NCI-H460 (cell line): Measurements from ENCODE around the gene E2F8. TPM values are rescaled to one million over a fixed set of nuclear protein-coding genes. Genes with fewer than 3 reads are reported as not detected.

ENCODE experiments used
- DNase-seq: peaks from one replicate; pipeline ENCODE4 v3.0.0-alpha.2; 2016; ENCODE audit warnings: low read depth; ENCODE audit errors: extremely low read depth
- total RNA-seq: library from RNA; depleted of rRNA; stranded (reverse); fragments of >200 nt; shearing (Covaris generic); gene quantifications from 2 replicates; pipeline ENCODE4 v1.2.3, GENCODE V29; 2014; rRNA removed

Gene E2F8
- total RNA-seq, 1 experiment from 2014 or later: 1.2 TPM

DNA sequence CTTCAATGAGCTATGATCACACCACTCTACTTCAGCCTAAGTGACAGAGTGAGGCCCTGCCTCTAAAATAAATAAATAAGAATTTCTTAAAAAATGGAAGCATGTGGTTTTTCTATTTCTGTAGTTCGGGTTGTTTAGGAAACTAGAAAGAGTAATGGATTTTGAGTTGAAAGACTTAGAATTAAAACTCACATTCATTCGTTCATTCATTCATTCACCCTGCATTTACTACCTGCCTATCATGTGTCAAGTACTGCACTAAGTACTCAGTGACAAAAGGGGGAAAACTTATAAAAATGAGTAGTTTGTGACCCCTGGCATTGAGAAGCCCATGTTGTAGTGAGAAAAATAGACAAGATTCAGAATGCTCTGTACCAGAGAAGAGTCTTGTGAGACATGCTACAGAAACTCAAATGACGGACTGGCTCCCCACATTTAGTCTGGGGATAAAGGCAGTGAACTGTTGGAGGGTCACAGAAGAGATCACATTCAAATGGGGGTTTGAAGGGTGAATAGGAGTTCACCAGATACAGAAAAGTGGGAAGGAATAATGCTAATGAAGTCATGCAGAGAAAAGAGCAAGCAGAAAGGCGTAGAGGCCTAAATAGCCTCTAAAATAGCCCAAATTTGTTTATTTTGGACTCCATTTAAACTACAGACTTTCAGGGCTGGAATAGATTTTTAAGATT lies 46.0 kb downstream of the E2F8 start:
- no peak for DNase-seq

DNA sequence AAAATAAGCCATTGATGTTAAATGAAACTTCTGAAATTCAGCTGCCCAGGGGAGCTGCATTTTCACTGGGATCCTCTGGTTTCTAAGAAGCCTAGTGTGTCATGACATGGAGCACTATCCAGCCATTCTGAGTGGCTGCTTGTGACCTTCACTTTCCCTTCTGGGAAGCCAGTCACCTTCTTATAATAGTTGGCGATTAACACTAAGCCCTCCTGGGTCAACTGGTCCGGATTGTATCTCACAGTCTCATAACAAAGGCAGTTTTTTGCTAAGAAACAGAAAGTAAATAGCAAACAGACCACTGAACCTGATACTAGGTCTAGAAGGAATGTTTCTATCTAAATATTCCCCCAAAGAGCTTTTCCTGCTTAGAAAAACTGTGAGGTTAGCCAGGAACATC lies 46.8 kb downstream of the E2F8 start:
- DNase-seq: no peak

DNA sequence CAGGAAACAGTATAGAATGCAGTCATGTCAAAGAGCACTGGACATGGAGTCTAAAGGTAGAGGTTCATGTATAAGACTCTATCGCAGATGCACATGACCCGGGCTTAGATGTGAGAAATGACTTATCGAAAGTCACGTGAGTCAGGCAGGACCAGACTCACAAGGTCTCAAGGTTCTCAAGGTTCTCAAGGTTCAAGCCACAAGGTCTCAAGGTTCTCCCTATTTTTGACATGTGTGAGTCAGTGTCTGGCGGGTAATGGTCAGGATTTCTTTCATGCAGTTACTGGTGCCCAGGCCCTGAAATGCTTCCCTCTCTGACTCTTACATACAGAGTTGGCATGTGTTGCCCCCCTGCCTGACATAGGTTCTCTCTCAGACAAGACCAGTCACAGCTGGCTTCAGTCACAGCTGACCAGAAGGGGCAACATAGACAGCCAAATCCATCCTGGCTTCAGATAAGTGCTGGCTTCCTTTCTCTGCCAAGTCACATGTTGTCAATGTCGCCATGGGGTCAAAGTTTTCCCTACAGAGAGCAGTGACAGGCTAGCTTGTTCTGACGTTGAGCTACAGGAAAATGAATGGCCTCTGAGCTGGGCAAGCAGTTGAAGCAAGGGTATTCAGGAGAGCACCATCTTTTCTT lies 49.1 kb downstream of the E2F8 start:
- no peak for DNase-seq

DNA sequence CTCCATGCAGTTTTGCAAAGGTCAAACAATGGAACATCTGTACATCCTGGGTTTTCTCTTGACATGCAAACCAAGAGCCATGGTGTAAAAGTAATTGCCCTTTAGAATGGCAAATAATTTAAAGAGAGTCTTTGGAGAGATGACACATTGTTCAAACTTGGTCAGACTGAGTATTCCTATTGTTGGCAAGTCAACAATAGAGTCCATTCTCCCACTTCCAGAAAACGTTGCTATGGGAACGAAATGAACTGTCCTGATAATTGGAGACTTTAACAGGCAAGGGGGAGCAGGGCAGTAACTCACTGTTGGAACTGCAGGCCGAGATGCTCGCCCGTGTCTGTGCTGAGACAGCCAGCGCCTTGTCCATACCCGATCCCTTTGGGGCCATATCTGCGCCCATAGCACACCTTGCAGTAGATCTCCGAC lies 52.9 kb downstream of the E2F8 start:
- no peak for DNase-seq

DNA sequence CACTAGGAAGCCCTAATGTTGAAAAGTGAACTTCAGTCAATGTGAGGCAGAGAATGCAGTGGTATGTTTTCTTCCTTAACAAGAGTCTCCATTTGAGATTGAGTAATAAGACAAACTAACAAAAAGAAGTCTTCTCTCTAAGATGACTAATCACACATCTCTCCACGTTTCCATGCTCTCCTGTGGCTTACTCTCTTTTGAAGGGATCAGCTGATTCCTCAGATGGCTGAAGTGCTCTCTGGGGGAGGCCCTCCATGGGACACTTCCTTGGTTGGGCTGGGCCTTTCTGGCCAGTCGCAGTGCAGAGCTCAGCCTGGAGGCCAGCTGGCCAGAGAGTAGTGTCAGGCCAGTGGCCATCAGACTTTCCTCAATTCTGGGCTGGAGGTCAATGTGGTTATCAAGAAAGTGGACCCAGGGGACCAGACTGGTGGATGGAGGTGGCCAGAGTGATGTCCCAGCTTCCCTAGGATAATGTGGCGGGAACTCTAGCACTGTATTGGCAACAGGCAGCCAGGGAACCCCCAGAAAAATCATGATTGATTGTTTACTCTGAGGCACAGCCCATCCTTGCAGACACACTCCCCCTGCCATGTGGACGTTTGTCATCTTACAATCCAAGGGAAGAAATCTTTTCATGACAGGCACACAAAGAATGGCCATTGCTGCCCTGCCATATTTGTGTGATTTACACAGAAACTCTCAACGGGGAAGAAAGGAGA lies 53.5 kb downstream of the E2F8 start:
- no peak for DNase-seq

DNA sequence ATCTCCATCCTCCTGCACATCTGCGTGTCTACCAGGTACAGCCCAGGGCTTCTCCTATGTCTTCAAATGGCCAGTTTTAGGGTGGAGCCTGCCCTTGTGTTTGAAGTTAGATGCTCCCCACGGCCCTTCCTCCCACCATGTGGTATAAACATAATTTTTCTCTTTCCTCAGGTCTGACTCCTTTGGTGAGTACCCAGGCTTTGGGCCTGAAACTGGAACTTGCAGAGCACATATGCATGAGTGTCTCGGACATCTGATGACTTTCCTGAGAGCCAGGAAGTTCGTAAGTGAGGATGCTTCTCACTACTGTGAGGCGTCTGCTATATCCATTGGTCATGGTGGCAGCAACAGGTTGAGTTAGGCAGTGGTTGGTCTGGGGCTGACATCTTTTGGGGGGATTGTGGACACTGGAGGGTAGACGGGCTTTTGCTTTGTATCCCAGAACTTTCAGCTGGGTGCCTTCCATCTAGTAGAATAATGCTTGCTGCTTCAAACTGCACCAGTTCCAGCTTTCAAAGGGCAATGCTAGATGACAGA lies 55.2 kb downstream of the E2F8 start:
- no peak for DNase-seq

DNA sequence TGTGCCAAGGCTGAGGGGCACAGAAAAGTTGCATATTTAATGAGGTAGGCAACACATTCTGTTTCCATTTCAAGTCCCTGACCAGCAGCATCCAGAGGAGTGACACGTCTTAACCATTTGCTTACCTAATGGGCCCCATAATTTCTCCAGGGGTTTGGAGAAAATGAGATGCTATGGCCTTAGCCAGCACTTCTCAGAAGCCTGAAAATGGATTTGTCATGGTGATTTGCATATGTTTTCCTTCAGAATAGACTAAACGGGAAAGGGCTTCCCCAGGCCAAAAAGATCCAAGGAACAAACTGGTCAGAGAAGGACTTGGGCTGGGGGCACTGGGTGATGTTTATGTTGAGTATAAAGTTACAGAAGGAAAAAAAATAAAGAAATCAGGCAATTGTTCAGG lies 55.7 kb downstream of the E2F8 start:
- no peak for DNase-seq

DNA sequence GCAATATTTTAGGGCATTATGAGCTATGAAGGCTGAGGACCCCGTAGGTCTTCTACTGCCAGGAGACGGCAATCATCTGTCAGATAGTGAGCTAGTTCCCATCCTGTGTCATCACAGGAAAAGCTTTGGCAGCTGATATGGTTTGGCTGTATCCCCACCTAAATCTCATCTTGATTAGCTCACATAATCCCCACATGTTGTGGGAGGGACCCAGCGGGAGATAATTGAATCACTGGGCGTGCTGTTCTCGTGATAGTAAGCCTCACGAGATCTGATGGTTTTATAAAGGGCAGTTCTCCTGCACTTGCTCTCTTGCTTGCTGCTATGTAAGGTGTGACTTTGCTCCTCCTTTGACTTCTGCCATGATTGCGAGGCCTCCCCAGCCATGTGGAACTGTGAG lies 57.1 kb downstream of the E2F8 start:
- DNase-seq: no peak

DNA sequence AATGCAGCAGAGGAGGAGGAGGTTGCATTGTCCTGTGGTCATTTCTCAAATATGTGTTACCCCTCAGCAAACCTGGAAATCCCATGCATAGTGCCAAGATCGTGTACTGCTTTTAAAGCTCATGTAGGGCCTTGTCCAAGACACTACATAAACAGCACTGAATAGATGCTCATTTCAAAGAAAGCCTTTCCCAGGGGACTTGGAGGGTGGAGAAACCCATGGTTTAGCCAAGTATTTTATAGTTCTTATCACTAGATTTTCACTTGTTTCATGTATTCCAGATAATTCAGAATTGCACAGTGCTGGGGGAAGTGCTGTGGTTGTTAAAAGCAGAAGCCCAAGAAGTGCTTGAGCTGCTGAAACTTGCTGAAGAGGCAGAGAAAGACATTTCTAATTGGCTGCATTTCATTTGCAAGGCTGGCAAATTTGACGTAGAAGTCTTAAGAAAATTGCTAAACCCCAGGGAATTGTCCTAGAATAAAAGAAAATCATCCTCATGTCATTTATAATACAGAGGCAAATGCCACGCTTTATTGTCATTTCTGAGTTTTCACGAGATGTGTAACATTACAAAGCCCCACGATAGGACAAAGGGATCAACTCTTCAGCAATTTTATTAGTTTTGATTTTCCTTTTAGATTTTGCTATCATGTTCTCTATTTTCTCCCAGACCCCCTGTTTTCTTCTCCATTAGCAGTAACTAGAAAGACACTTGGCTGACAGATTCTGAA lies 59.0 kb downstream of the E2F8 start:
- DNase-seq: no peak

DNA sequence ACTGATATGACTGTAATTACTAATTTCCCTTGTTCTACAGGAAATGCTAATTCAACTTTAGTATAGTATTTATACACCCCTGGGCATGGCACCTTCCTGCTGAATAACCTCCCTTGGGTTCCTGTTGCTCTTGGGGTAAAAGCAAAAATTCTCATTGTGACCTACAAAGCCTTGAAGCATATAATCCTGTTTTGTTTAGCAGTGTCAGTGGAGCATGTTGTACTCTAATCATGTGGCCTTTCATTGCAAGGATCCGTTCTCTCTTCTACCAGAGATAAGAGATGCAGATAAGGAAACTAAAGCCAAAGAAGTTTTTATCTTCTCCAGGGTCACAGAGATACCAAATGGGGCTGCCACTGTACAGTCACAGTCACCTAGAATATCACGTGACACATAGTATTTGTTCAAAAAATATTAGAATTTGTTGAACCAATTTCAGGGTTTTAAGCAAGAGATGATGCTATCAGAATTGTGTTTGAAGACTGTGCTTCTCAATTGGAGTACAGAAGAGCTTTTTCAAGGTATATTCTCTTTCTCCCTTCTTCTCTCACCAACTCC lies 64.0 kb downstream of the E2F8 start:
- DNase-seq: no peak

Other genes with a start within 250 kb of the E2F8 start
- not detected in 2 replicates for gene MRGPRX2, start 180.2 kb downstream of the E2F8 start, total RNA-seq
- 13.7 and 16.9 TPM in 2 replicates for gene ZDHHC13, start 123.8 kb downstream of the E2F8 start, total RNA-seq
- gene CSRP3, start 39.0 kb downstream of the E2F8 start, total RNA-seq: not detected in 2 replicates